Fibroblast of lung (primary cell): Measurements from ENCODE around the gene ID3.

Experiments used
- EZH2 ChIP-seq: IDR thresholded peaks from 2 replicates; pipeline ENCODE4 v1.5.1; 2012; ENCODE audit warnings: low read length, control low read depth, mild to moderate bottlenecking; ENCODE audit errors: missing control alignments
- TF ChIP-seq, protein P1 (sequence below), 2 donors: IDR thresholded peaks in 1 of 2; conservative IDR thresholded peaks in 1 of 2; 1 replicate in 1 of 2; 2 replicates in 1 of 2; pipeline ENCODE4 v1.5.1; 2011 to 2012; ENCODE audit warnings: low read length in 2 of 2, control low read depth in 1 of 2, inconsistent platforms in 1 of 2, low read depth in 1 of 2, mild to moderate bottlenecking in 1 of 2

DNA sequence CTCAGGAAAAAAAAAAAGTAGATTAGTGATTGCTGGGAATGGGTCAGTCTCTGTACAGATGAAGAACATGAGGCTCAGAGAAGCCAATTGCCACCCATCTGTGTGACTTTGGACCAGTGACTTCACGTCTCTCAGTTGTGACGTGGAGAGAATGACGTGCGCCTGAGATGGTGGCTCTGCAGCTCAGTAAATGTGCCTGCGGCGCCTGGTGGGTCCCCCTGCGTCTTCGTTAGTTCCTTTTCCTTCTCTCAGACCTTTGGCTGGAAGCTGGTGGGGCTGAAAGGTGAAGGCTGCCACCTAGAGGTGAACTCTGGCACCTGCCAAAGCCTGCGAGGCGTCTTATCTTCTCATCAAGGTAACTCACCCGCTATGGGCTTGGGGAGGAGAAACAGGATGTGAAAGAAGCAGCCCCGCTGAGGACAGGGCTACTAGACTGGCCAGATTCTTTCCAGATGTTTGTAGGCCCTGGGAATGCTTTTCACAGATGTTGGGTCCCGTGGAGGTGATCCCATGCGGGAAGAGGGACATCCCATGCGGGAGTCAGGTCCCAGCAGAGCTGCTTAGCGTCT, 19.5 kb downstream of the ID3 start:
- TF ChIP-seq, protein P1, sequence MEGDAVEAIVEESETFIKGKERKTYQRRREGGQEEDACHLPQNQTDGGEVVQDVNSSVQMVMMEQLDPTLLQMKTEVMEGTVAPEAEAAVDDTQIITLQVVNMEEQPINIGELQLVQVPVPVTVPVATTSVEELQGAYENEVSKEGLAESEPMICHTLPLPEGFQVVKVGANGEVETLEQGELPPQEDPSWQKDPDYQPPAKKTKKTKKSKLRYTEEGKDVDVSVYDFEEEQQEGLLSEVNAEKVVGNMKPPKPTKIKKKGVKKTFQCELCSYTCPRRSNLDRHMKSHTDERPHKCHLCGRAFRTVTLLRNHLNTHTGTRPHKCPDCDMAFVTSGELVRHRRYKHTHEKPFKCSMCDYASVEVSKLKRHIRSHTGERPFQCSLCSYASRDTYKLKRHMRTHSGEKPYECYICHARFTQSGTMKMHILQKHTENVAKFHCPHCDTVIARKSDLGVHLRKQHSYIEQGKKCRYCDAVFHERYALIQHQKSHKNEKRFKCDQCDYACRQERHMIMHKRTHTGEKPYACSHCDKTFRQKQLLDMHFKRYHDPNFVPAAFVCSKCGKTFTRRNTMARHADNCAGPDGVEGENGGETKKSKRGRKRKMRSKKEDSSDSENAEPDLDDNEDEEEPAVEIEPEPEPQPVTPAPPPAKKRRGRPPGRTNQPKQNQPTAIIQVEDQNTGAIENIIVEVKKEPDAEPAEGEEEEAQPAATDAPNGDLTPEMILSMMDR (conservative IDR thresholded peaks at IDR 0.05 in 1 of 2, IDR thresholded peaks at IDR 0.05 in 1 of 2; ENCODE audit: low read depth in 1 of 2, low read length in 2 of 2): peak; percentile 95 to 97
- TF ChIP-seq EZH2: no peak
